ENCODE measurements around the gene ZNF664.
A peak's percentile ranks its signal among the peaks of the same experiment; 100 is the strongest.

The ZNF664 gene

GRCh38 chr12:123983822-123984485 lies 10.9 kb downstream of the ZNF664 start:
- Mint-ChIP-seq H3K9me3 (no peaks in the 10 kb centered on the region), H3K36me3 (ENCODE audit: low read depth) (peaks cover 15% of the 10 kb centered on the region), H3K27ac (no peak overlapping the region), H3K27me3 (no peaks in the 10 kb centered on the region), H3K4me1 (peaks cover 14% of the 10 kb centered on the region), H3K4me3 (no peak overlapping the region)
- peak; percentile 49 for ATAC-seq
- peak; percentile 13 for DNase-seq

- Mint-ChIP-seq H3K27ac (no peak overlapping the region), H3K27me3 (no peaks in the 10 kb centered on the region), H3K9me3 (no peaks in the 10 kb centered on the region), H3K4me3 (no peak overlapping the region), H3K36me3 (ENCODE audit: low read depth) (peaks cover 18% of the 10 kb centered on the region), H3K4me1 (peaks cover 22% of the 10 kb centered on the region)
- ATAC-seq (no peak), DNase-seq (no peak)
Observed at GRCh38 chr12:123984903-123985302, 11.9 kb downstream of the ZNF664 start.

DNA sequence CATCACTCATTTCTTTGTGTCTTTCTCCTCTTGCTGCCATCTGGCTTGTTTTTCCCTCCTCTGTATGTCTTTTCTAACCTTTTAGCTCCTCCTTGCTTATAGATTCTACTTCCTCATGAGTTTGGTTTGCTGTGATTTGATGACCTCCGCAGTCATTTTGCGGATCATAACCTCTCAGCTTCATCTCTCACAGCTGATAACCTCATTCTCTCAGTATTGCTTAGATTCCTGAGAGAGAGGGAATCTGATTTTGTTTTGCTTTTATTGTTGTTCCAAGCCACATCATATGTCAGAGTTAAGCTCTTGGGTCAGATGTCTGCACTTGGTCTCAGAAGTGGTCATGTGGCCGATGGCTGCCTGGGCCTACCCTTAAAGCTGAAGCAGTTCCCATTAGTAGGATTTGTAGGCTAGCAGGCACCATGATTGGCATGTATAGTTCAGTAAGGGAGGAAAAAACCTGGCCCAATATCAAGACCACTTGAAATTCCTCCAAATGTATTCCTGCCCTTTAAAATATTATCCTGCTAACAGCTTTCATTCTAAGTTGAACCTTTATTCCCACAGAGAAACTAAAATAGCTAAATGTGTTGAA lies 13.5 kb downstream of the ZNF664 start:
- Mint-ChIP-seq H3K36me3 (ENCODE audit: low read depth) (peaks cover 27% of the 10 kb centered on the region), H3K4me1 (peaks cover 34% of the 10 kb centered on the region), H3K9me3 (no peaks in the 10 kb centered on the region), H3K4me3 (no peak overlapping the region), H3K27me3 (no peaks in the 10 kb centered on the region), H3K27ac (no peak overlapping the region)
- ATAC-seq, result no peak
- DNase-seq, result no peak

- H3K36me3 Mint-ChIP-seq (ENCODE audit: low read depth), result peaks cover 27% of the 10 kb centered on the region
- no peaks in the 10 kb centered on the region for H3K9me3 Mint-ChIP-seq
- H3K27me3 Mint-ChIP-seq, result no peaks in the 10 kb centered on the region
- no peak overlapping the region for H3K27ac Mint-ChIP-seq
- DNase-seq, result no peak
- H3K4me3 Mint-ChIP-seq, result no peak overlapping the region
- H3K4me1 Mint-ChIP-seq, result peaks cover 31% of the 10 kb centered on the region
- ATAC-seq, result no peak
Observed at GRCh38 chr12:123987022-123987421, 14.0 kb downstream of the ZNF664 start.

DNA sequence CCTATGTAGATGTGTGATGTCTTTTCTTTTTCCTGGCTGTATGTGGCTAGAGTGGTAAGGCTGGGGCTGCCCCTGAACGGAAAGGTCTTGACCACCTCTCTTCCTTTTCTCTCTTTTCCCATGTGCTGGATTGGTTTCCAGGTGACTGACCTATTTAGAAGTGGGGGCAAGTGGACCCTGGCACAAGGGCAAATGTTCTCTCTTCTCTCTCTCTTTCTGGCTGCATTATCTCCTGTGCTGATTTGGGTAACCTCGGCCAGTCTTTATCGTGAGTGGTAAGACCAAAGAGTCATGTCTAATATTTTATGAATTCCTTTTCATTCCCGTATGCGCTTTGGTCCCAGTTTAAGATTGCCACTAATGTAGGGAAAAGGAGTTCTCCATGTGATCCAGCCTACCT lies 16.2 kb downstream of the ZNF664 start:
- peaks cover 36% of the 10 kb centered on the region for H3K36me3 Mint-ChIP-seq (ENCODE audit: low read depth)
- DNase-seq, result no peak
- H3K27me3 Mint-ChIP-seq, result no peaks in the 10 kb centered on the region
- no peak overlapping the region for H3K4me3 Mint-ChIP-seq
- no peak for ATAC-seq
- H3K27ac Mint-ChIP-seq, result no peak overlapping the region
- H3K9me3 Mint-ChIP-seq, result no peaks in the 10 kb centered on the region
- peaks cover 27% of the 10 kb centered on the region for H3K4me1 Mint-ChIP-seq

DNA sequence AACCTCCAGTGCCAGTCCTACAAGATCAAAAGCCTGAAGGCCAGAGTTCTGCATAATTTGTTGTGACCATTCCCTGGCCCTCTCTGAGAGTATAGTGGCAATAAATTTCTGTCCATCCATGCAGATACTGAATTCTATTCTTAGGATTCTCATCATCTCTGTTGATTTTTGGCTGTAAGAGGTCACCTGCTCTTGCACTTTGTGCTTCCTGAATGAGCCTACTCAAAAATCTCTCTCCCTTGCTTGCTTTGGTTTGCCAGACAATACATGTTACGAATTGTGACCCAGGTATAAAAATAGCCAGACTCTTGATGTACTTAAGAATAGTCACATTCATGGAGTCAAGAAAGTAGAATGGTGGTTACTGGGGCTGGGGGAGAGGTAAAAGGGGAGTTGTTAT lies 16.7 kb downstream of the ZNF664 start:
- Mint-ChIP-seq H3K27me3 (no peaks in the 10 kb centered on the region), H3K36me3 (ENCODE audit: low read depth) (peaks cover 40% of the 10 kb centered on the region), H3K4me3 (no peak overlapping the region), H3K9me3 (no peaks in the 10 kb centered on the region), H3K4me1 (peaks cover 31% of the 10 kb centered on the region), H3K27ac (no peak overlapping the region)
- no peak for ATAC-seq
- no peak for DNase-seq

DNA sequence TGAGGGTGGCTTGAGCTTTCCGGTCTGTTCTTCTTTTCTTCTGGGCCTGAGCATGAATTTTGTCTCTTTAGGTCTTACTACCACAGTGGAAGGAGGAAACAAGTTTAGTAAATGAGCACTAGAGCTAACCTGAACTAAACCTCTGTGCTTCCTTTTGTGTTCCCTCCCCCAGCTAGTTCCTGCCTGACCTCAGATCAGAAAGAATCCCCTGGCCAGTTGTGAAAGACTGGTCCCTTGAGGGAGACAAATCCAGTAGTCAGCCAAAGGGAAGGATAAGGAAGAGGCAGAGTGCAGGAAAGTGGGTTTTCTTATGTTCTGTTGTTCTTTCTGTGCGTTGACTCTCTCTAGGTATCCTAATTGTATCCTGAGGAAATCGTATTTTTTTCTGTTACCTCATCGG lies 17.5 kb downstream of the ZNF664 start:
- Mint-ChIP-seq H3K4me1 (peaks cover 35% of the 10 kb centered on the region), H3K36me3 (ENCODE audit: low read depth) (peaks cover 44% of the 10 kb centered on the region), H3K27me3 (no peaks in the 10 kb centered on the region), H3K9me3 (no peaks in the 10 kb centered on the region), H3K4me3 (no peak overlapping the region), H3K27ac (no peak overlapping the region)
- ATAC-seq (no peak), DNase-seq (no peak)

- Mint-ChIP-seq H3K4me3 (no peak overlapping the region), H3K36me3 (ENCODE audit: low read depth) (peaks cover 44% of the 10 kb centered on the region), H3K27me3 (no peaks in the 10 kb centered on the region), H3K9me3 (no peaks in the 10 kb centered on the region), H3K27ac (no peak overlapping the region), H3K4me1 (peaks cover 36% of the 10 kb centered on the region)
- DNase-seq (no peak), ATAC-seq (no peak)
Observed at GRCh38 chr12:123991372-123991951, 18.4 kb downstream of the ZNF664 start.

- H3K4me1 Mint-ChIP-seq, result peaks cover 34% of the 10 kb centered on the region
- no peak for ATAC-seq
- H3K4me3 Mint-ChIP-seq, result no peak overlapping the region
- peaks cover 44% of the 10 kb centered on the region for H3K36me3 Mint-ChIP-seq (ENCODE audit: low read depth)
- DNase-seq, result no peak
- H3K27me3 Mint-ChIP-seq, result no peaks in the 10 kb centered on the region
- H3K9me3 Mint-ChIP-seq, result no peaks in the 10 kb centered on the region
- no peak overlapping the region for H3K27ac Mint-ChIP-seq
Observed at GRCh38 chr12:123992118-123992825, 19.3 kb downstream of the ZNF664 start.

DNA sequence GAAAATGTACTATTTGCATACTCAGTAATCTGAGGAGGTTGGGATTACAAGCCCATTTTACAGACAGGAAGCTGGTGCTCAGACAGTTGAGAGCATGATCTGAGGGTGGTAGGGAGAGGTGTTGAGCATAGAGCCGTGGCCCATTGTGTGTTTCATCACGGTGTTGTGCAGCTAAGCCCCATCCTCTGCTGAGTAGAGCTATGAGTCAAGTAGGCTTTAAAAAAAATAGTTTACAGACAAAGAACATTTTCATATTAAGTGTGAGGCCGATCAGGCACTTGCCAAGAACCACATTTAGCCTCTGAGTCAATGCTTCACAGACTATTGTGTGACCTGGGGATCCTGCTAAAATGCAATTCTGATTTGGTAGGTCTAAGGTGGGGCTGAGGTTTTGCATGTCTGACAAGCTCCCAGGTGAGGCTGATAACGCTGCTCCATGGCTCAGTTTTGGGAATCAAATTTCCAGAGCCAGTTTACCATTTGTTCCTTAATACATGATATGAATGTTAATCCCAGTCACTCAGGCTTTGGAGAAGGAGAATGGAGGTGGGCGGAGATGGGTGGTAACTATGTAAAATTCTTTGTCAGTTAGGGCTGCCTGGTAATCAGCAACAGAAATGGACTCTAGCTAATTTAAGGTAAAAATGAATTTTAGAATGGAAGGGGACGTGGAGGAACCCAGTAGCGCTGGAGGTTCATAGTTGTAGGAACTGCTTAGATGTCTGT lies 22.2 kb downstream of the ZNF664 start:
- H3K9me3 Mint-ChIP-seq, result no peaks in the 10 kb centered on the region
- no peaks in the 10 kb centered on the region for H3K27me3 Mint-ChIP-seq
- H3K4me1 Mint-ChIP-seq, result peaks cover 25% of the 10 kb centered on the region
- ATAC-seq (peak; percentile 61), DNase-seq (no peak)
- H3K4me3 Mint-ChIP-seq, result no peak overlapping the region
- no peak overlapping the region for H3K27ac Mint-ChIP-seq
- H3K36me3 Mint-ChIP-seq (ENCODE audit: low read depth), result peaks cover 29% of the 10 kb centered on the region

GRCh38 chr12:123996581-123996980 lies 23.6 kb downstream of the ZNF664 start:
- Mint-ChIP-seq H3K9me3 (no peaks in the 10 kb centered on the region), H3K27ac (no peak overlapping the region), H3K27me3 (no peaks in the 10 kb centered on the region), H3K36me3 (ENCODE audit: low read depth) (peaks cover 23% of the 10 kb centered on the region), H3K4me1 (peaks cover 15% of the 10 kb centered on the region), H3K4me3 (no peak overlapping the region)
- no peak for ATAC-seq
- DNase-seq, result no peak

- DNase-seq, result no peak
- no peaks in the 10 kb centered on the region for H3K27me3 Mint-ChIP-seq
- H3K36me3 Mint-ChIP-seq (ENCODE audit: low read depth), result peaks cover 20% of the 10 kb centered on the region
- H3K9me3 Mint-ChIP-seq, result no peaks in the 10 kb centered on the region
- no peak for ATAC-seq
- no peak overlapping the region for H3K4me3 Mint-ChIP-seq
- no peak overlapping the region for H3K27ac Mint-ChIP-seq
- peaks cover 15% of the 10 kb centered on the region for H3K4me1 Mint-ChIP-seq
Observed at GRCh38 chr12:123997033-123997822, 24.2 kb downstream of the ZNF664 start.

DNA sequence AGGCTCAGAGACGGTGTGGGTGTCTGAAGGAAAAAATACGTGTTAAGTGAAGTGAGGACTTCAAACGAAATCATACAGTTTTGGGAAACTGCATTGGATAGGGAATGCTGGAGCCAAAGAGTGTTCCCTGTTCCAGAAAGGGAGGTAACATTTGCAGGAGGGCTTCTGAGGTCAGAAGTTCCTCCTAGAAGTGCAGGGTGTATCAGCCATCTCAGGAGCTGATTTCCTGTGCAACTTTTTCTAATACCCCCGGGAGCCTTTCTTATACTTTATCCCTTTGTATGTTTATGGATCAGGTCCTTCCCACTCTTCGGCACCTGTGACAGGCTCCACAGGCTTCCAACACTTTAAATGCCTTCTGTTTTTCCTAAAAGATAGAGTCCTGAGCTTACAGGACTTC lies 24.9 kb downstream of the ZNF664 start:
- no peaks in the 10 kb centered on the region for H3K27me3 Mint-ChIP-seq
- peaks cover 18% of the 10 kb centered on the region for H3K36me3 Mint-ChIP-seq (ENCODE audit: low read depth)
- DNase-seq, result no peak
- H3K4me1 Mint-ChIP-seq, result peaks cover 15% of the 10 kb centered on the region
- no peaks in the 10 kb centered on the region for H3K9me3 Mint-ChIP-seq
- H3K4me3 Mint-ChIP-seq, result no peak overlapping the region
- no peak for ATAC-seq
- no peak overlapping the region for H3K27ac Mint-ChIP-seq
